ENCODE measurements around the gene PEMT. TPM values are rescaled to one million over a fixed set of nuclear protein-coding genes. Genes with fewer than 3 reads are reported as not detected.
A peak's percentile ranks its signal among the peaks of the same experiment; 100 is the strongest.

Gene PEMT
- total and polyA plus RNA-seq, 9 donors, result 6.6 to 62.8 (median 32.5) TPM

DNA sequence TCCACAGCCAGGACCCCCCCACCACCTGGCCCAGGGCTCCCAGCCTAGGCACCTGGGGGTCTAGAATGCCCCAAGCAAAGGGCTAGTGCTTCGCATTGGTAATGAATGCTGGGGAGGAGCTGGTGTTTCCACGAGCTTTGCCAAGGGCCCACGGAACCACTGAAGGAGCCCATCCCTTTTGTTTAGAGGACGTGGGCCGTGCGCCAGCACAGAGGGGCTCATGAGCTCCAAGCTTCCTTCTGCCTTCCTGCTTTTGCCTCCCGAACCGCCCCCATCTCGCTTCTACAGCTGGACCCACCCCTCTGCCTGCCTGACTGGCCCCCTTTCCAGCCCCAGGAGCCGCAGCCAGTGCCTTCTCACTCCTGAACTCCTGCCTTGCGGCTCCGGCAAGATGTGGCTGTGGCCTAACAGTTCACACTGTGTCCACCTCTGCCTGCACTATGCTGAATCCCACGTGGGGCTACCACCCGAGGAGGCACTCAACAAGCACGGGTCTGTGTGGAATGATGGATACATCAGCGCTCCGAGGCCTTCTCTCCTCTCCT, 63.5 kb downstream of the PEMT start:
- intact Hi-C loops (cut with DNase I), result no loop called here
- no peaks in the 10 kb centered on the region for H3K27me3 ChIP-seq
- no peak overlapping the region for H3K4me3 ChIP-seq
- no peak overlapping the region for H3K27ac ChIP-seq
- DNase-seq, result no peak
- TF ChIP-seq POLR2A (IDR thresholded peaks at IDR 0.05) (no peak), EP300 (IDR thresholded peaks at IDR 0.05) (no peak)
- no peaks in the 10 kb centered on the region for H3K9me3 ChIP-seq
- H3K36me3 ChIP-seq, result no peaks in the 10 kb centered on the region
- H3K4me1 ChIP-seq (ENCODE audit: insufficient read depth), result peaks cover 21% of the 10 kb centered on the region
- 86 to 91% (median 88%) methylated on average over 17 of the region's 17 CpGs for WGBS, 3 donors

DNA sequence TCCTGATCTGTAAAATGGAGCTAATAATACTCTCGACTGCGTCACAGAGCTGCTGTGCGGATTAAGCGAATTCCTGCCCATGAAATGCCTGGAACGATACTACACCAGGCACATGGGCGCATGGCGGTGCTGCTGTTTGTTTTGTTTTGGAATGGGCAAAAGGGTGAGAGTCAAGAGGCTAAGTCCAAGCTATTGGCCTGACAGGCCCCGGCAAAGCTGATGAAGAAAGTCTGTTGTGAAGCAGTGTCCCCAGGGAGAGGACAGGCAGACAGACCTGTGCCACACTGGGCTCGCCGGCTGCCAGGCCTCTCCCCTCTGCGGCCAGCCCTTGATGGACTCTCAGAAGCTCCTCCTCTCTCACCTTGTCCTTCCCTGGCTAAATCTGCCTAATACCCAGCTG, 64.0 kb downstream of the PEMT start:
- H3K4me3 ChIP-seq, result no peak overlapping the region
- intact Hi-C loops (cut with DNase I), result no loop called here
- H3K36me3 ChIP-seq, result no peaks in the 10 kb centered on the region
- no peaks in the 10 kb centered on the region for H3K27me3 ChIP-seq
- WGBS, 3 donors, result 93 to 95% (median 93%) methylated on average over 11 of the region's 11 CpGs
- no peak for TF ChIP-seq EP300 (IDR thresholded peaks at IDR 0.05)
- no peak for TF ChIP-seq POLR2A (IDR thresholded peaks at IDR 0.05)
- TF ChIP-seq, protein P1, sequence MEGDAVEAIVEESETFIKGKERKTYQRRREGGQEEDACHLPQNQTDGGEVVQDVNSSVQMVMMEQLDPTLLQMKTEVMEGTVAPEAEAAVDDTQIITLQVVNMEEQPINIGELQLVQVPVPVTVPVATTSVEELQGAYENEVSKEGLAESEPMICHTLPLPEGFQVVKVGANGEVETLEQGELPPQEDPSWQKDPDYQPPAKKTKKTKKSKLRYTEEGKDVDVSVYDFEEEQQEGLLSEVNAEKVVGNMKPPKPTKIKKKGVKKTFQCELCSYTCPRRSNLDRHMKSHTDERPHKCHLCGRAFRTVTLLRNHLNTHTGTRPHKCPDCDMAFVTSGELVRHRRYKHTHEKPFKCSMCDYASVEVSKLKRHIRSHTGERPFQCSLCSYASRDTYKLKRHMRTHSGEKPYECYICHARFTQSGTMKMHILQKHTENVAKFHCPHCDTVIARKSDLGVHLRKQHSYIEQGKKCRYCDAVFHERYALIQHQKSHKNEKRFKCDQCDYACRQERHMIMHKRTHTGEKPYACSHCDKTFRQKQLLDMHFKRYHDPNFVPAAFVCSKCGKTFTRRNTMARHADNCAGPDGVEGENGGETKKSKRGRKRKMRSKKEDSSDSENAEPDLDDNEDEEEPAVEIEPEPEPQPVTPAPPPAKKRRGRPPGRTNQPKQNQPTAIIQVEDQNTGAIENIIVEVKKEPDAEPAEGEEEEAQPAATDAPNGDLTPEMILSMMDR (IDR thresholded peaks at IDR 0.05), result no peak
- no peak for DNase-seq
- no peak overlapping the region for H3K27ac ChIP-seq
- no peaks in the 10 kb centered on the region for H3K9me3 ChIP-seq
- H3K4me1 ChIP-seq (ENCODE audit: insufficient read depth), result peaks cover 21% of the 10 kb centered on the region

DNA sequence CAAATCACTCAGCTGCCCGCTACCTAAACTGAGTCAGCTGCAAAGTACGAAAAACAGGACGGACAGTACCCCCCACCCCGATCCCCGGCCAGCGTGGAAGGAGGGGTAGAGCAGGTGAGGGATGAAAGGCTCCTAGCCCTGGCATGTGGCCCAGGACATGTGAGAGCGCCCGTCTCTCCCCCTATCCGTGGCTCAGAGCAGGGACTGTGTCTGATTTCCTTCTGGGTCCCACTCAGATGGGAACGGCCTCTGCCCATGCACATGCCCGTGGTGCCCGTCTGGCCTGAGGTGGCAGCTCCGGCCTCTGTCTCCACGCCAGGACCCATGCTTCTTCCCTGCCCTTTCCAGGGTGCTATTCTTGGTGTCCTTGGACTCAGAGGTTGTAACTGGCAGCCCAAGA, 65.1 kb downstream of the PEMT start:
- peak; percentile 41 to 78 (median 60) for DNase-seq
- TF ChIP-seq EP300 (IDR thresholded peaks at IDR 0.05) (no peak), POLR2A (IDR thresholded peaks at IDR 0.05) (no peak)
- TF ChIP-seq, protein P1 (IDR thresholded peaks at IDR 0.05), result no peak
- 14 to 37% (median 31%) methylated on average over 14 of the region's 14 CpGs for WGBS, 3 donors
- H3K27ac ChIP-seq, result no peak overlapping the region
- no peaks in the 10 kb centered on the region for H3K36me3 ChIP-seq
- intact Hi-C loops (cut with DNase I), result no loop called here
- no peaks in the 10 kb centered on the region for H3K9me3 ChIP-seq
- no peak overlapping the region for H3K4me3 ChIP-seq
- peaks cover 21% of the 10 kb centered on the region for H3K4me1 ChIP-seq (ENCODE audit: insufficient read depth)
- H3K27me3 ChIP-seq, result no peaks in the 10 kb centered on the region

DNA sequence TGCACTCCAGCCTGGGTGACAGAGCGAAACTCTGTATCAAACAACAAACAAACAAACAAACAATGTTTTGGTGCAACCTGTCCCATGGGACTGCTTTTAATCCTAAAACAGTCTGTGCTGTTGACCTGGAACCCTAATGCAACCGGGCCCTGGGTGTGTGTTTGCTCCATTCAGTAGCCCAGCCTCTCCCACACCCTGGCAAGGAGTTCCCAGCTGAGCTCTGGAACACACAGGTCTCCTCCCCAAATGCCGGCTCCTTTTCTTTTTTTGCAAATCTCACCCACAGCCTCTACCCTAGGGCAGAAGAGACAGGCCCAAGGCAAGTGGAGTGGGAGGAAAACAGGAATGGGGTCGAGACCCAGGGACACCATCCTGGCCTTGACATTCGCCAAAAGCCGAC, 65.6 kb downstream of the PEMT start:
- peaks cover 21% of the 10 kb centered on the region for H3K4me1 ChIP-seq (ENCODE audit: insufficient read depth)
- peak in 1 of 5 donors; percentile 67 for DNase-seq
- WGBS, 3 donors, result 22 to 29% (median 29%) methylated on average over 6 of the region's 6 CpGs
- intact Hi-C loops (cut with DNase I), result no loop called here
- no peak for TF ChIP-seq POLR2A (IDR thresholded peaks at IDR 0.05)
- TF ChIP-seq, protein P1 (IDR thresholded peaks at IDR 0.05), result no peak
- TF ChIP-seq EP300 (IDR thresholded peaks at IDR 0.05), result no peak
- no peaks in the 10 kb centered on the region for H3K27me3 ChIP-seq
- H3K27ac ChIP-seq, result no peak overlapping the region
- H3K9me3 ChIP-seq, result no peaks in the 10 kb centered on the region
- H3K4me3 ChIP-seq, result no peak overlapping the region
- H3K36me3 ChIP-seq, result no peaks in the 10 kb centered on the region

DNA sequence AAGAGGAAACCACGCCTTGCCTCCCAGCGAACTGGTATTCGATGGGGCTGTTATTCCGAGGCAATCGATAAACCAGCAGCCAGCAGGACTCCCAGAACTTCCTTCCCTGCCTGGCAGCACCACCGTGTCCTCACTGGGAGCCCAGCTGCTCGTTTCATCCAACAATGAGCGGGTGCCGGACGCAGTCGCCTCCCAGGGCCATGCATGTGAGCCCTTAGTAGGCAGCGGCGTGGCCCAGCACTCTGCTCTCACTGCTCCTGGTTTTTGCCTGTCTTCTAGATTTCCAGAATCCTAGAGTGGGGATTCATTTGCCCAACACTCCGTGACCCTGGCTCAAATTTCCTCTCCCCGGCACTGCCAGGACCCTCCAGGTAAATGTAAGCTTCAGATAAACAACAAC, 66.2 kb downstream of the PEMT start:
- H3K4me1 ChIP-seq (ENCODE audit: insufficient read depth), result peaks cover 21% of the 10 kb centered on the region
- H3K27ac ChIP-seq, result no peak overlapping the region
- no peaks in the 10 kb centered on the region for H3K27me3 ChIP-seq
- no peak for DNase-seq
- TF ChIP-seq, protein P1 (IDR thresholded peaks at IDR 0.05), result no peak
- no peak for TF ChIP-seq POLR2A (IDR thresholded peaks at IDR 0.05)
- TF ChIP-seq EP300 (IDR thresholded peaks at IDR 0.05), result no peak
- no peaks in the 10 kb centered on the region for H3K36me3 ChIP-seq
- no peak overlapping the region for H3K4me3 ChIP-seq
- intact Hi-C loops (cut with DNase I), result no loop called here
- 94 to 96% (median 95%) methylated on average over 15 of the region's 15 CpGs for WGBS, 3 donors
- H3K9me3 ChIP-seq, result no peaks in the 10 kb centered on the region
